HG03196 (cell line): Measurements from ENCODE around the gene PIWIL1.

ENCODE experiments used
- ATAC-seq: cut with Tn5 transposase; IDR thresholded peaks from one replicate; pipeline ENCODE4 v1.9.1; 2021; ENCODE audit not compliant: unreplicated experiment

Gene PIWIL1

GRCh38 chr12:130337488-130338303 is at the start of gene PIWIL1:
PIWIL1 (plus strand) TSS chr12:130337887; CDS start chr12:130342592, 4,705 bp downstream.
- no peak for ATAC-seq

DNA sequence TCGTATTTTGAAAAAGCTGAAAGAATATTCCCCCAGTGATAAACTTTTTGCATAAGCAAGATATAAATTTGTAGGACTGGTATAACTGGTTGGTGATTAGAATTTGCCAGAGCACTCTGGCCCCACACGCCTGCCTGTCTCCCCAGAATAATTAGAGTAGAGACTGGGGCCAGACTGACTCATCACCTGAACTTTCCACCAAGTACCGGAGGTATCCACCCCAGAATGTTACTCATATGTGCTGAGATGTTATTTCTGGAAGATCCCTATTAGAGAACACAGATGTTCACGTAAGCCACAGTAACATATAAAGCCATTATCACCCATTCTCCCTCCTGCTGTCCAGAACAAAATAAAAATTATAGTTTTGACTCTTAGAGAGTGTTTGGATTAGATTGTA is 49.5 kb upstream of the PIWIL1 start:
- ATAC-seq, result no peak

- no peak for ATAC-seq
Measured at GRCh38 chr12:130288691-130289090, 49.0 kb upstream of the PIWIL1 start.

DNA sequence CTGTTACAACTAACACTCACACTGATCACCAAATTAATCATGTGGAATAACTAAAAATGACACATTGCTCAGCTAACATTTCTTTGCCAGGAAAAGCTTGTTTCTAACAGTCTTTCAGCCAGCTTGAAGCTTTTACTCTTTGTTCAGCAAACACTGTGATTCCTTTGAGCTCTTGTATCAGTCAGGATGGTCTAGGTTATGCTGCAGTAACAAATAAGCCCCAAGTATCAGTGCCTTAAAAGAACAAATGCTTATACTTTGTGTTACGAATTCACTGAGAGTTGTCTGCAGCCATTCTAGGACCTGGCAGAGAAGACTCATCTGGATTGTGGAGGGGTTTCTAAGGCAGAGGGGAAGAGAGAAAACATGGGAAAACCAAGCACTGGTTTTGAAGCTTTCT is 47.6 kb upstream of the PIWIL1 start:
- ATAC-seq, result no peak

GRCh38 chr12:130298322-130299021 is 39.2 kb upstream of the PIWIL1 start:
- no peak for ATAC-seq

GRCh38 chr12:130299574-130299973 is 38.1 kb upstream of the PIWIL1 start:
- no peak for ATAC-seq

DNA sequence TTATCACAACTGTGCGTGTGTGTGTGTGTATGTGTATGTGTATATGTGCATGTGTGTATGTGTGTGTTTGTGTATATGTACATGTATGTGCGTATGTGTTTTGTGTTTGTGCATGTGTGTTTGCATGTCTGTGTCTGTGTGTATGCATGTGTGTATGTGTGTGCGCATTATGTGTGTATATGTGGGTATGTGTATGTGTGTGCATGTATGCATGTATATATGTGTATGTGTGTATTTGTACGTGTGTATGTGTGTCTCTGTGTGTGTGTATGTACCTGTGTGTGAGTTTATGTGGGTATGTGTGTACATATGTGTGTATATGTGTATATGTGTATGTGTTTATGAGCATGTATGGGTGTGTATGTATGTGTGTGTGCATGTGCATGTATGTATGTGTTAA is 37.6 kb upstream of the PIWIL1 start:
- no peak for ATAC-seq

GRCh38 chr12:130300737-130301535 is 36.8 kb upstream of the PIWIL1 start:
- no peak for ATAC-seq

- ATAC-seq, result no peak
Measured at GRCh38 chr12:130301559-130301958, 36.1 kb upstream of the PIWIL1 start.

GRCh38 chr12:130303781-130304180 is 33.9 kb upstream of the PIWIL1 start:
- ATAC-seq, result no peak

GRCh38 chr12:130307859-130308258 is 29.8 kb upstream of the PIWIL1 start:
- no peak for ATAC-seq

DNA sequence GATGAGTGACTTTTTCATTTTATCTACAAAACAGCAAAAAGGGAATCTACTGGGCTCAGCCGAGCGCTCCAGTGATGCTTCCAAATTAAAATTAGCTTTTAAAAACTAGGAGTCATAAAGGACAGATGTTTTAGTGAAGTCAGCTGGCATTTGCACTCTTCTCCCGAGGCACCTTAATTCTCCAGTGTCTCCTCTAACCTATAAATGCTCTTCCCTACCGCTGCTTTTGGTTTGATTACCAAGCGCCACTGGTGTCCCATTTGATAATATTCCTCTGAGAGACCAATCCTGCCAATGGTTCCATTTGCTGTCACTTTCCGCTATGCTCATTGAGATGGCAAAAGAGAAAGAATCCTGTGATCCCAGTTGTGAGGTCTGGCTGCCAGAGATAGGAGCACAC is 29.3 kb upstream of the PIWIL1 start:
- ATAC-seq, result no peak

- no peak for ATAC-seq
Measured at GRCh38 chr12:130316251-130316650, 21.4 kb upstream of the PIWIL1 start.

DNA sequence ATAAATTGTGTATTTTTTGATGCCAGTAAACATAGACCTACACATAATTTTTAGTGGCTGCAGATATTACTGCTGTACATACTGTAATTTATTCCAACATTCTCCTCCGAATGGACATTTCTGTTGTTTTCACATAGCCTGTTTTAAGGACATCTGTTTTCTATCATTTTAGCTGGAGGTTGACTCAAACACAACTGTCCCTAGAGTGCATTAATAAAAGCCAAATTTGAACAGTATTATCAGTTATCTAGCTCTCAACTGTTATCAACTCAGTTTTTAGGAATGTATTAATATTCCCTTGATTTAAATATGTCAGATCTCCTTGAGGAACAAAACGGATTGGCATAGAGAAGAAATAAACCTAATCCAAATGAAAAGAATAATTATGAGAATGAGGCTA is 17.2 kb upstream of the PIWIL1 start:
- ATAC-seq, result no peak

- no peak for ATAC-seq
Measured at GRCh38 chr12:130322263-130322662, 15.4 kb upstream of the PIWIL1 start.

DNA sequence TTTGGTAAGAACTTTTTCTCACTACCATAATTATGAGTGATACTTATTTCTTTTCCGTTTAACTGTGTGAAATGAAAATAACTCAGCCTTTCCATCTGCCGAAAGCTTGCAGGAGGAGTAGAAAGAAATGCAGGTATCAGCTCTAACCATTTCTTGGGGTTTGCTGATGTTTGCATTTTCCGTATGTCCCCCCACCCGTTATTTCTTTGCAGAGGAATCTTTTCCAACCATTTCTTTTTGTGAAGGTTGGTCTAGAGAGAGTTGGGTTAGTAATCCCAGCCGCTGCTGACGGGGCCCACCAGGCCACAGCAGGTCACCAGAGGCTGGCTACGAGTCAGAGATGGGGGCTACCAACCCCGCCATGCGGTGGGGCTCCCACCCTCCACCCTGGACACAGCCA is 7.0 kb upstream of the PIWIL1 start:
- ATAC-seq, result no peak

DNA sequence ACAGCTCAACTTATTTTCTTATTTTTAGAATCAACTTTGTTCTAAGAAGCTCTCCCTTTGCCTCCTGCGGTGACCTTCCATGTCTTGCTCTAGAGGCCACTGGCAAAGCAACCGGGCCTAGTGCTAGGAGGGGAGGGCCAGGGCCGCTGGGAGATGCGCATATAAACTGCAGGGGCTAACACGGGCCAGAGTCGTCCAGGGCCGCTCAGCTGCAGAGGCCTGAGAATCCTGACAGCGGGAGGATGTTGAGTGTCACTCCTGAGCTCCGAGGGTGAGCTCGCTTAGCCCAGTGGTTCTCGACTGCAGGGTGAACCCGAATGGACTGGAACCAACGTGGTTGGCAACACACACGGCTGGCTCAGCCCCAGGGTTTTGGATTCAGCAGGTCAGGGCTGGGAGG is 6.5 kb upstream of the PIWIL1 start:
- no peak for ATAC-seq

DNA sequence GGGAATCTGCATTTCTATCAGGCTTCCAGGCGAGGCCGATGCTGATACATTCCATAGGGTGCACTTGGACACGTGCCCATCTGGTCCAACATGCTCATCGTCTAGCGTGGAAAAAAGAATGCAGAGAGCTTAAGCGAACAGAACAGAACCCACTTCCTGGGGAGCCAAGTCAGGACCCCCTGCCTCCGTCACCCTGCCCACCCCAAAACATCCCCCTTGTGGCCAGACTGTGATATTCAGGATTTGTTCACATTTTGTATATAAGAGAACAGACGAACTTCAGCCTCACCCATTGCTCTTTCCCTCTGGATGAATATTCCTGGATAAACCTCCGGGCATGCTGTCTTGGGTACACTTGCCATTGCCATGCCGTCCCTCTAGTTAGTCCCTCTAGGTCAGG is 4.3 kb upstream of the PIWIL1 start:
- ATAC-seq, result no peak

GRCh38 chr12:130334399-130334798 is 3.3 kb upstream of the PIWIL1 start:
- no peak for ATAC-seq

- ATAC-seq, result no peak
Measured at GRCh38 chr12:130334937-130335336, 2.8 kb upstream of the PIWIL1 start.

DNA sequence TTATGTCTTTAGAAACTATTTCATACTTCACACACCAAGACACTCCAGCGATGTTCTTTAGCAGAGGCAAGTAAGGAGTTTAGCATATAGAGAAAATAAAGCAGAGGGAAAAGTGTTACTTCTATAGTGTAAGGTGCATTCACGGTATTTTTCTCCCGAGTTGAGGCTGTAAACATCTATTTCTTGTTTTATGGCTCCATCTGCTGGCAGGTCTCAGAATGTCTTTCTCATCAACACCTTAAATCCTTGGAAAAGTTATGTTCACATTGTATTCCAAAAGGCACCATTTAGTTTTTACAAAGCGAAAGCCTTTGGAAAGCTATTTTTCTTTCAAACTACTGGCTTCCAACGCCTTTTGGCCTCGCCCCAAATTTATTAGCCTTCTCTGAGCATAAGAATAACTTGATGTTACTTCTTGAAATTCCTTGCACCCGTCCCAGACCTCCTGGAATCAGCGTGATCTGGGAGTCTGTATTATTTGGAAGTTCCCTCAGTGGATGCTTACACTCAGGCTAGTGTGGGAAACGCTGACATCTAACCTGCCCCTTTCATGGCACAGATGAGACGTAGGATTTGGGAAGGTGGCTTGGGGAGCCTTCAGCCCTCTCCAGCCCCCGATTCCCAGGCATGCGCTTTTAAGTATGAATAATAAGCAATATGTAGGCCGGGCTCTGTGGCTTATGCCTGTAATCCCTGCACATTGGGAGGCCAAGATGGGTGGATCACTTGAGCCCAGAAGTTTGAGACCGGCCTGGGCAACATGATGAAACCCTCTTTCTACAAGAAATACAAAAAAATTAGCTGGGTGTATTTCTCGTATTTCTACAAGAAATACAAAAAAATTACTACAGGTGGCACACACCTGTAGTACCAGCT is 1.9 kb upstream of the PIWIL1 start:
- ATAC-seq, result no peak
